NCI-H2081 (cell line): ENCODE results near the gene LRGUK.
"Not testable (repeated sequence)": the region's sequence is repeated elsewhere in the genome, so short reads cannot be mapped to it uniquely, and the experiment has no call there.

Source experiments
- DNase-seq, 2 experiments: peaks; one replicate each; lab custom pipeline; 2025; lab: John Stamatoyannopoulos, UW

Gene LRGUK

GRCh38 chr7:134186027-134186426 is 58.9 kb downstream of the LRGUK start:
- DNase-seq, result no peak

- DNase-seq, result no peak
These were observed 59.7 kb downstream of the LRGUK start for GRCh38 chr7:134186801-134187200.

- DNase-seq, result no peak
These were observed 60.8 kb downstream of the LRGUK start for GRCh38 chr7:134187893-134188292.

- no peak for DNase-seq
These were observed 61.2 kb downstream of the LRGUK start for GRCh38 chr7:134188311-134188710.

- DNase-seq, result no peak
These were observed 62.4 kb downstream of the LRGUK start for GRCh38 chr7:134189559-134189958.

GRCh38 chr7:134191876-134192275 is 64.7 kb downstream of the LRGUK start:
- DNase-seq, result no peak

- no peak for DNase-seq
These were observed 66.1 kb downstream of the LRGUK start for GRCh38 chr7:134193240-134193639.

GRCh38 chr7:134195252-134195651 is 68.1 kb downstream of the LRGUK start:
- DNase-seq, result no peak

GRCh38 chr7:134196439-134196838 is 69.3 kb downstream of the LRGUK start:
- peak; percentile 24 to 52 for DNase-seq

- DNase-seq, result no peak
These were observed 70.2 kb downstream of the LRGUK start for GRCh38 chr7:134197345-134197744.

- no peak for DNase-seq
These were observed 73.8 kb downstream of the LRGUK start for GRCh38 chr7:134200970-134201369.

GRCh38 chr7:134201569-134202261 is 74.6 kb downstream of the LRGUK start:
- DNase-seq, result no peak

GRCh38 chr7:134203186-134203889 is 76.2 kb downstream of the LRGUK start:
- no peak for DNase-seq

GRCh38 chr7:134209322-134210015 is 82.3 kb downstream of the LRGUK start:
- no peak for DNase-seq

- DNase-seq, result no peak
These were observed 83.1 kb downstream of the LRGUK start for GRCh38 chr7:134210227-134210626.

GRCh38 chr7:134210976-134211663 is 84.0 kb downstream of the LRGUK start:
- no peak for DNase-seq

GRCh38 chr7:134211817-134212216 is 84.7 kb downstream of the LRGUK start:
- DNase-seq, result no peak

GRCh38 chr7:134212576-134213546 is 85.7 kb downstream of the LRGUK start:
- DNase-seq, result no peak

- no peak for DNase-seq
These were observed 93.1 kb downstream of the LRGUK start for GRCh38 chr7:134220236-134220635.

GRCh38 chr7:134231296-134231695 is 104.2 kb downstream of the LRGUK start:
- DNase-seq, result not testable (repeated sequence)

GRCh38 chr7:134234216-134234615 is 107.1 kb downstream of the LRGUK start:
- DNase-seq, result no peak
